GM13976 (cell line): ENCODE data around the gene THEMIS.

ENCODE experiments used
- DNase-seq: peaks from one replicate; pipeline ENCODE4 v3.0.0; 2012; ENCODE audit warnings: low spot score
- in situ Hi-C: fragments of 300-500 bp; cut with MboI; formaldehyde crosslinking; loops from one replicate; pipeline ENCODE4 v1.12.0; 2022; ENCODE audit warnings: low sequenced_read_pairs, mixed read lengths, inconsistent platforms; ENCODE audit not compliant: unreplicated experiment
- TF ChIP-seq, protein P1 (sequence below): IDR thresholded peaks from 2 replicates; pipeline ENCODE4 v1.5.1; 2012; ENCODE audit warnings: borderline replicate concordance, mild to moderate bottlenecking; ENCODE audit not compliant: insufficient read depth; ENCODE audit errors: extremely low read depth, missing control alignments, control extremely low read depth

Gene THEMIS

DNA sequence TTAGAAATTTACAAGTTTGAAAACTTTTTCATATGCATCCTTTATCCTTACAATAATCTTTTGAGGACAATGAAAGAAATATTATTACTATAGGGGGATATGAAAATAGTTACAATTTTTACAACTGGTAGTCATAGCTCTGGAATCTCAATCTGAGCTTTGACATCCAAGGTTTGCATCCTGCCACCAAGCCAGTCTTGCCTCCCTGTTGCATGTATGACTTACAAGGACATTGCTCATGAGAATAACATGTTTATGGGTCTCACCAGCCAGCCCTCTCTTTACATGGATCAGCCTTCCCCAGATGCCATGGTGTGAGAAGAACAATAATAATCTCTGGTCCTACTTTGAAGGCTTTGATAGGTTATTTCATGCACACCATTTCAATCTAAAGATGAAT, 67.5 kb downstream of the THEMIS start:
- TF ChIP-seq, protein P1, sequence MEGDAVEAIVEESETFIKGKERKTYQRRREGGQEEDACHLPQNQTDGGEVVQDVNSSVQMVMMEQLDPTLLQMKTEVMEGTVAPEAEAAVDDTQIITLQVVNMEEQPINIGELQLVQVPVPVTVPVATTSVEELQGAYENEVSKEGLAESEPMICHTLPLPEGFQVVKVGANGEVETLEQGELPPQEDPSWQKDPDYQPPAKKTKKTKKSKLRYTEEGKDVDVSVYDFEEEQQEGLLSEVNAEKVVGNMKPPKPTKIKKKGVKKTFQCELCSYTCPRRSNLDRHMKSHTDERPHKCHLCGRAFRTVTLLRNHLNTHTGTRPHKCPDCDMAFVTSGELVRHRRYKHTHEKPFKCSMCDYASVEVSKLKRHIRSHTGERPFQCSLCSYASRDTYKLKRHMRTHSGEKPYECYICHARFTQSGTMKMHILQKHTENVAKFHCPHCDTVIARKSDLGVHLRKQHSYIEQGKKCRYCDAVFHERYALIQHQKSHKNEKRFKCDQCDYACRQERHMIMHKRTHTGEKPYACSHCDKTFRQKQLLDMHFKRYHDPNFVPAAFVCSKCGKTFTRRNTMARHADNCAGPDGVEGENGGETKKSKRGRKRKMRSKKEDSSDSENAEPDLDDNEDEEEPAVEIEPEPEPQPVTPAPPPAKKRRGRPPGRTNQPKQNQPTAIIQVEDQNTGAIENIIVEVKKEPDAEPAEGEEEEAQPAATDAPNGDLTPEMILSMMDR = no peak
- in situ Hi-C loops = no loop called here
- DNase-seq = no peak

DNA sequence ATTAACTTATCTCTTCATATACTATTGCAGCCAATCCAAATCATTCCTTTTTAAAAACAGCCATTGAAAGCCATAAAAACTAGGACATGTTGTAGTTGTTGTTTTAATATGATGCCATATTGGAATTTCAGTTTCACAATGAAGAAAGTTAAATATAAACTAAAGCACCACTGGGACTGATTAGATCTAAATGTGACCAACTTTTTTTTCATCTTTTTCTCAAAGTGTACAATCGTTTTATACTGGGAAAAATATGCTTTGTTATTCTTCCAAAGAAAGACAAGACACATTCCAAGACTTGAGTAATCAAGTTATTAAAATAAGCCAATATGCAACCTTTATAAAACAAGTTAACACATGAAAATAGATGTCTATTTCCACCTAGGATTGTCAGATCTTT, 68.5 kb downstream of the THEMIS start:
- in situ Hi-C loops = no loop called here
- TF ChIP-seq, protein P1 = no peak
- DNase-seq = no peak

DNA sequence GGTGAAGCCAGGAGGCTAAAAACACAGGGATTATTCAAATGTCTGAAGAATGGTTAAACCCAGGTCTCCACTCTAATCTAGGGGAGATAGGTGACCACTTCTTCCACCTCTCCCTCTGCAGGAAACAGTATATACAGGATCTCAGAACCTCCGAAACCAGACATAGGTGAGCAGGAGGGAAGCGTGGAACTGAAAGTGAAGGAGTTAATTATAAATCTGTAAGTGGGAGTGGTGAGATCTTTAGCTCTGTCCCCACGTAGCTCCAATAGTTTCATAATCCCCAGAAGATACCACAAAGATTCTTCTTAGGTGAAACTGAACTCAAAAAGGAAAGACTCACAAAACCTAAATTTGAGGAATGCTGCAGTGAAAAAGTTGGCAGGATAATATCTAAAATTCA, 76.8 kb downstream of the THEMIS start:
- in situ Hi-C loops = no loop called here
- TF ChIP-seq, protein P1 = no peak

DNA sequence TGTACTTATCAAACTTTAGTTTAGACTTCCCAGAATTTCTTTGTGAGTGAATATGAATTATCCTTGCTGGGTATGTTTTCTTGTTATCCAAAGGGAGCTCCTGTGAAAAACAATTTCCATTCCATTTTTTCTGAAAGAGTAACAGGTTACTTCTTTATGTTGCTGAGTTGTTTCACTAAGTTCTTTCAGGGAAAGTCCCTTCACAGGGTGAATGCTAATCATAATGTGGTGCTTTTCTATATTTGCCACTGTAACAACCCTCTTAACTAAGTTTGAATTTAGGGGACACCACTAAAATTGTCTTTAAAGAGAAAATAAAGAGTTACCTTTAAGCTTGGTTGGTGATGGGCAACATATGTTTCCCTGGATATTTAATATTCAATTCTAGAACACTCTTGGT, 79.4 kb downstream of the THEMIS start:
- TF ChIP-seq, protein P1 = no peak
- DNase-seq = no peak
- in situ Hi-C loops = no loop called here

More for the DNA sequence above, 76.8 kb downstream of the THEMIS start:
- DNase-seq = no peak

DNA sequence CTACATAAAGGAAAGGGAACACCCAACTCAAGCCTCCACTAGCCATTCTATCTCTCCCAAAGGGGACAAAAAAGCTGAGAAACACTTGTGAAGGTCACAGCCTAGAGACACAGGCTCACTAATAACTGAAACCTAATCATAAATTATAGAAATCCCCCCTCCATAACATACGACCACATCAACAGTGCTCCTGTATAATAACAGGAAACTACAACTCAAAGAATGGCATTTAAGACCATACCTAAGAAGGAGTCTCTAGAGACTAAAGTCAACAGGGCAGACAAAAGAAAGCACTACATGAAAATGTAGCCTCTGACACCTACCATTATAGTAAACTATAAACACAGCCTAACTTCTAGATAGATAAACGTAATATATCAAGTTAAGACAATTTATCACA, 82.7 kb downstream of the THEMIS start:
- in situ Hi-C loops = no loop called here
- TF ChIP-seq, protein P1 = no peak
- no peak for DNase-seq

DNA sequence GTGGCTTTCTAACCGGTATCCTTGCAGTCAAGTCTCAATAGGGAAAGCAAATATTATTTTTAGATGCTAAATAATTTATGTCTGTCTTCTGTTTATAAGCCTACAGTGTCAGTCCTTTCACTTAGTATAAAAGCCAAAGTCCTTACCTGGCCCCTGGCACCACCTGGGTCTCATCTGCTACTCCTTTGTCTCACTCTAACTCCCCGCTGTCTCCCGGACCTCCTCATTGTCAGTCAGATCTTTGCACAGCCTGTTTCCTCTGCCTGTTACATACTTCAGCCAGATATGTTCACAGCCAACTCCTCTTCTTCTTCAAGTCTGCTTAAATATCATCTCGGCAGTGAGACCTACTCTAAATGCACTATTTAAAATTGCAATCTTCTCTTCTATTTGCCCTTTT, 84.2 kb downstream of the THEMIS start:
- TF ChIP-seq, protein P1 = no peak
- DNase-seq = no peak
- in situ Hi-C loops = no loop called here

DNA sequence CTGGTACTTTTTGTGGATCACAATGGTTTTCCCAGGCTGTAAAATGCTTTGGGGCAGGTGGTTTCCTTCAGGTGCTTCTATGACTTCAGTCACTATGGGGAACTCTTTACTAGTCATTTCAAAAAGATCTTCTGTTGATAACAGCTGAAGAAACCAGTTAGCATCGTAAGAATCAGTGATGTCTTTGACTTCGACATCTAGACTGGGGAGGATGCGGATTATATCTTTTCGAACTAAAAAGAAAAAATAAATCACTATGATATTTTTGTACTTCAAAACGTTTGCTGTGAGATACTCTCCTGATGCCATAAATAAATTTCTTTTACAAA, 87.2 kb downstream of the THEMIS start:
- no peak for DNase-seq
- in situ Hi-C loops = no loop called here
- TF ChIP-seq, protein P1 = no peak
